ENCODE measurements around the gene NTM.

DNA sequence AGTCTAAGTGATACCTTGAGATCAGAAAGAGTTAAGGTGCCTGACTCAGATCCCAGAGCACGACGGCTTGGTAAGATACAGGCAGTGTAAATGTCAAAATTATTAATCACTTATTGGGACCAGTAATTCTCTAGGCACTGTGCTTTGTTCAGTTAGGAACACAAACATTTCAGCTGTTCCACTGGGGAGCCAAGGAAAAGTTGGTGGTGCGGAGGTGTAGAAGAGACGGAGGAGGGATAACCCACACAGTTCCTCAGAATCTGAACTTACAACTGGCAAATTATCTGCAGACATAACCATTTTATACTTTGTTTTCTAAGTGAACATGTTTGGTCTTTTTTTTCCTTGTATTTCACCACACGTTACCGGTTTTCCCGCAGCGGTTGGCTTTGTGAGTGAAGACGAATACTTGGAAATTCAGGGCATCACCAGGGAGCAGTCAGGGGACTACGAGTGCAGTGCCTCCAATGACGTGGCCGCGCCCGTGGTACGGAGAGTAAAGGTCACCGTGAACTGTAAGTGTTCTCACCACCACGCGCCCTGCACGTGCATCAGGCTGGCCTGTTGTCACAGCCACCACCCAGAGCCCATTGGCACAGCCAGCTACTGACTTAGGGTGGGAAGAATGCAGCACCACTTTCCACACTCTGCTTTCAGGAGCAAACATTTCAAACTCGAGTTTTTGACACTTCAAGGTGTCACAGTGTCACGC is 937.0 kb downstream of the NTM start:
- TF ChIP-seq TEAD4 (CRISPR knock-in tag; IDR thresholded peaks at IDR 0.05) (no peak), SP1 (CRISPR knock-in tag; conservative IDR thresholded peaks at IDR 0.05) (no peak), FOXP1 (CRISPR knock-in tag; IDR thresholded peaks at IDR 0.05; ENCODE audit: borderline replicate concordance) (no peak), ETV6 (CRISPR knock-in tag; IDR thresholded peaks at IDR 0.05) (no peak), NR1H2 (CRISPR knock-in tag; IDR thresholded peaks at IDR 0.05) (no peak), ZNF138 (CRISPR knock-in tag; conservative IDR thresholded peaks at IDR 0.05) (no peak)
- TF ChIP-seq, protein P1, sequence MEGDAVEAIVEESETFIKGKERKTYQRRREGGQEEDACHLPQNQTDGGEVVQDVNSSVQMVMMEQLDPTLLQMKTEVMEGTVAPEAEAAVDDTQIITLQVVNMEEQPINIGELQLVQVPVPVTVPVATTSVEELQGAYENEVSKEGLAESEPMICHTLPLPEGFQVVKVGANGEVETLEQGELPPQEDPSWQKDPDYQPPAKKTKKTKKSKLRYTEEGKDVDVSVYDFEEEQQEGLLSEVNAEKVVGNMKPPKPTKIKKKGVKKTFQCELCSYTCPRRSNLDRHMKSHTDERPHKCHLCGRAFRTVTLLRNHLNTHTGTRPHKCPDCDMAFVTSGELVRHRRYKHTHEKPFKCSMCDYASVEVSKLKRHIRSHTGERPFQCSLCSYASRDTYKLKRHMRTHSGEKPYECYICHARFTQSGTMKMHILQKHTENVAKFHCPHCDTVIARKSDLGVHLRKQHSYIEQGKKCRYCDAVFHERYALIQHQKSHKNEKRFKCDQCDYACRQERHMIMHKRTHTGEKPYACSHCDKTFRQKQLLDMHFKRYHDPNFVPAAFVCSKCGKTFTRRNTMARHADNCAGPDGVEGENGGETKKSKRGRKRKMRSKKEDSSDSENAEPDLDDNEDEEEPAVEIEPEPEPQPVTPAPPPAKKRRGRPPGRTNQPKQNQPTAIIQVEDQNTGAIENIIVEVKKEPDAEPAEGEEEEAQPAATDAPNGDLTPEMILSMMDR (IDR thresholded peaks at IDR 0.05), result no peak
- TF ChIP-seq, protein P2, sequence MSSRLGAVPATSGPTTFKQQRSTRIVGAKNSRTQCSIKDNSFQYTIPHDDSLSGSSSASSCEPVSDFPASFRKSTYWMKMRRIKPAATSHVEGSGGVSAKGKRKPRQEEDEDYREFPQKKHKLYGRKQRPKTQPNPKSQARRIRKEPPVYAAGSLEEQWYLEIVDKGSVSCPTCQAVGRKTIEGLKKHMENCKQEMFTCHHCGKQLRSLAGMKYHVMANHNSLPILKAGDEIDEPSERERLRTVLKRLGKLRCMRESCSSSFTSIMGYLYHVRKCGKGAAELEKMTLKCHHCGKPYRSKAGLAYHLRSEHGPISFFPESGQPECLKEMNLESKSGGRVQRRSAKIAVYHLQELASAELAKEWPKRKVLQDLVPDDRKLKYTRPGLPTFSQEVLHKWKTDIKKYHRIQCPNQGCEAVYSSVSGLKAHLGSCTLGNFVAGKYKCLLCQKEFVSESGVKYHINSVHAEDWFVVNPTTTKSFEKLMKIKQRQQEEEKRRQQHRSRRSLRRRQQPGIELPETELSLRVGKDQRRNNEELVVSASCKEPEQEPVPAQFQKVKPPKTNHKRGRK (CRISPR knock-in tag; IDR thresholded peaks at IDR 0.05; ENCODE audit: borderline replicate concordance), result no peak
- TF ChIP-seq, protein P3, sequence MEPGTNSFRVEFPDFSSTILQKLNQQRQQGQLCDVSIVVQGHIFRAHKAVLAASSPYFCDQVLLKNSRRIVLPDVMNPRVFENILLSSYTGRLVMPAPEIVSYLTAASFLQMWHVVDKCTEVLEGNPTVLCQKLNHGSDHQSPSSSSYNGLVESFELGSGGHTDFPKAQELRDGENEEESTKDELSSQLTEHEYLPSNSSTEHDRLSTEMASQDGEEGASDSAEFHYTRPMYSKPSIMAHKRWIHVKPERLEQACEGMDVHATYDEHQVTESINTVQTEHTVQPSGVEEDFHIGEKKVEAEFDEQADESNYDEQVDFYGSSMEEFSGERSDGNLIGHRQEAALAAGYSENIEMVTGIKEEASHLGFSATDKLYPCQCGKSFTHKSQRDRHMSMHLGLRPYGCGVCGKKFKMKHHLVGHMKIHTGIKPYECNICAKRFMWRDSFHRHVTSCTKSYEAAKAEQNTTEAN (CRISPR knock-in tag; IDR thresholded peaks at IDR 0.05), result no peak
- TF ChIP-seq, protein P4, sequence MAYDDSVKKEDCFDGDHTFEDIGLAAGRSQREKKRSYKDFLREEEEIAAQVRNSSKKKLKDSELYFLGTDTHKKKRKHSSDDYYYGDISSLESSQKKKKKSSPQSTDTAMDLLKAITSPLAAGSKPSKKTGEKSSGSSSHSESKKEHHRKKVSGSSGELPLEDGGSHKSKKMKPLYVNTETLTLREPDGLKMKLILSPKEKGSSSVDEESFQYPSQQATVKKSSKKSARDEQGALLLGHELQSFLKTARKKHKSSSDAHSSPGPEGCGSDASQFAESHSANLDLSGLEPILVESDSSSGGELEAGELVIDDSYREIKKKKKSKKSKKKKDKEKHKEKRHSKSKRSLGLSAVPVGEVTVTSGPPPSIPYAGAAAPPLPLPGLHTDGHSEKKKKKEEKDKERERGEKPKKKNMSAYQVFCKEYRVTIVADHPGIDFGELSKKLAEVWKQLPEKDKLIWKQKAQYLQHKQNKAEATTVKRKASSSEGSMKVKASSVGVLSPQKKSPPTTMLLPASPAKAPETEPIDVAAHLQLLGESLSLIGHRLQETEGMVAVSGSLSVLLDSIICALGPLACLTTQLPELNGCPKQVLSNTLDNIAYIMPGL (CRISPR knock-in tag; IDR thresholded peaks at IDR 0.05), result no peak
- TF ChIP-seq, protein P5, sequence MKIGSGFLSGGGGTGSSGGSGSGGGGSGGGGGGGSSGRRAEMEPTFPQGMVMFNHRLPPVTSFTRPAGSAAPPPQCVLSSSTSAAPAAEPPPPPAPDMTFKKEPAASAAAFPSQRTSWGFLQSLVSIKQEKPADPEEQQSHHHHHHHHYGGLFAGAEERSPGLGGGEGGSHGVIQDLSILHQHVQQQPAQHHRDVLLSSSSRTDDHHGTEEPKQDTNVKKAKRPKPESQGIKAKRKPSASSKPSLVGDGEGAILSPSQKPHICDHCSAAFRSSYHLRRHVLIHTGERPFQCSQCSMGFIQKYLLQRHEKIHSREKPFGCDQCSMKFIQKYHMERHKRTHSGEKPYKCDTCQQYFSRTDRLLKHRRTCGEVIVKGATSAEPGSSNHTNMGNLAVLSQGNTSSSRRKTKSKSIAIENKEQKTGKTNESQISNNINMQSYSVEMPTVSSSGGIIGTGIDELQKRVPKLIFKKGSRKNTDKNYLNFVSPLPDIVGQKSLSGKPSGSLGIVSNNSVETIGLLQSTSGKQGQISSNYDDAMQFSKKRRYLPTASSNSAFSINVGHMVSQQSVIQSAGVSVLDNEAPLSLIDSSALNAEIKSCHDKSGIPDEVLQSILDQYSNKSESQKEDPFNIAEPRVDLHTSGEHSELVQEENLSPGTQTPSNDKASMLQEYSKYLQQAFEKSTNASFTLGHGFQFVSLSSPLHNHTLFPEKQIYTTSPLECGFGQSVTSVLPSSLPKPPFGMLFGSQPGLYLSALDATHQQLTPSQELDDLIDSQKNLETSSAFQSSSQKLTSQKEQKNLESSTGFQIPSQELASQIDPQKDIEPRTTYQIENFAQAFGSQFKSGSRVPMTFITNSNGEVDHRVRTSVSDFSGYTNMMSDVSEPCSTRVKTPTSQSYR (CRISPR knock-in tag; IDR thresholded peaks at IDR 0.05), result no peak
- TF ChIP-seq, protein P6, sequence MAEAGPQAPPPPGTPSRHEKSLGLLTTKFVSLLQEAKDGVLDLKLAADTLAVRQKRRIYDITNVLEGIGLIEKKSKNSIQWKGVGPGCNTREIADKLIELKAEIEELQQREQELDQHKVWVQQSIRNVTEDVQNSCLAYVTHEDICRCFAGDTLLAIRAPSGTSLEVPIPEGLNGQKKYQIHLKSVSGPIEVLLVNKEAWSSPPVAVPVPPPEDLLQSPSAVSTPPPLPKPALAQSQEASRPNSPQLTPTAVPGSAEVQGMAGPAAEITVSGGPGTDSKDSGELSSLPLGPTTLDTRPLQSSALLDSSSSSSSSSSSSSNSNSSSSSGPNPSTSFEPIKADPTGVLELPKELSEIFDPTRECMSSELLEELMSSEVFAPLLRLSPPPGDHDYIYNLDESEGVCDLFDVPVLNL (CRISPR knock-in tag; IDR thresholded peaks at IDR 0.05; ENCODE audit: borderline replicate concordance, low read depth), result no peak
- TF ChIP-seq, protein P7, sequence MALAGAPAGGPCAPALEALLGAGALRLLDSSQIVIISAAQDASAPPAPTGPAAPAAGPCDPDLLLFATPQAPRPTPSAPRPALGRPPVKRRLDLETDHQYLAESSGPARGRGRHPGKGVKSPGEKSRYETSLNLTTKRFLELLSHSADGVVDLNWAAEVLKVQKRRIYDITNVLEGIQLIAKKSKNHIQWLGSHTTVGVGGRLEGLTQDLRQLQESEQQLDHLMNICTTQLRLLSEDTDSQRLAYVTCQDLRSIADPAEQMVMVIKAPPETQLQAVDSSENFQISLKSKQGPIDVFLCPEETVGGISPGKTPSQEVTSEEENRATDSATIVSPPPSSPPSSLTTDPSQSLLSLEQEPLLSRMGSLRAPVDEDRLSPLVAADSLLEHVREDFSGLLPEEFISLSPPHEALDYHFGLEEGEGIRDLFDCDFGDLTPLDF (CRISPR knock-in tag; IDR thresholded peaks at IDR 0.05), result no peak
- TF ChIP-seq, protein P8, sequence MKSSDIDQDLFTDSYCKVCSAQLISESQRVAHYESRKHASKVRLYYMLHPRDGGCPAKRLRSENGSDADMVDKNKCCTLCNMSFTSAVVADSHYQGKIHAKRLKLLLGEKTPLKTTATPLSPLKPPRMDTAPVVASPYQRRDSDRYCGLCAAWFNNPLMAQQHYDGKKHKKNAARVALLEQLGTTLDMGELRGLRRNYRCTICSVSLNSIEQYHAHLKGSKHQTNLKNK (CRISPR knock-in tag; IDR thresholded peaks at IDR 0.05), result no peak
